GM20000 (cell line): Measurements from ENCODE around the gene TM4SF18.

Experiments
- DNase-seq: peaks from one replicate; pipeline ENCODE4 v3.0.0; 2012; ENCODE audit warnings: low spot score
- CTCF ChIP-seq: IDR thresholded peaks from 2 replicates; pipeline ENCODE4 v1.5.1; 2012; ENCODE audit warnings: mild to moderate bottlenecking, control low read depth; ENCODE audit errors: extremely low read depth, missing control alignments

TM4SF18 gene

GRCh38 chr3:149321136-149321535 lies 12.3 kb downstream of the TM4SF18 start:
- no peak for TF ChIP-seq CTCF
- DNase-seq = no peak

- DNase-seq = no peak
- TF ChIP-seq CTCF = no peak
Measured at GRCh38 chr3:149319750-149320149, 13.7 kb downstream of the TM4SF18 start.

GRCh38 chr3:149317072-149317471 lies 16.4 kb downstream of the TM4SF18 start:
- no peak for DNase-seq
- no peak for TF ChIP-seq CTCF

DNA sequence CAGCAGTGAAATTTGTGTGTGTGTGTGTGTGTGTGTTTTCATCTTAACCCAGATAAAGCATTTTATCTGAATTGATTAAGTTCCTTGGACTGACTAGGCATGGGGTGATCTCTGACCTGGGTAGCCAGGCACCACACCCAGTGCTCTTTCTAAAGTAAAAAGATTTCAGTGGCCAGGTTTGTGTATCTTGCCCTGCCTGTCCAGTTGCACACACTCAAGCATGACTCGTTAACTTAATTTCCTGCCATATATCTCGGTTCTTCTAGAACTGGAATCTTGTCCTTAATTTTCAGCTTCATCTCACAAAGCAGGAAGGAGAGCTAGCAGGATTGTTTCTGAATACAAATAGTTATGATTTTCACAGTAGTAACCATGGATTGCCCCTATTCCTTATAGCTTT lies 17.0 kb downstream of the TM4SF18 start:
- no peak for TF ChIP-seq CTCF
- no peak for DNase-seq

- DNase-seq = no peak
- TF ChIP-seq CTCF = no peak
Measured at GRCh38 chr3:149315694-149316093, 17.7 kb downstream of the TM4SF18 start.

GRCh38 chr3:149314807-149315578 lies 18.4 kb downstream of the TM4SF18 start:
- TF ChIP-seq CTCF = no peak
- no peak for DNase-seq

GRCh38 chr3:149313542-149313941 lies 19.9 kb downstream of the TM4SF18 start:
- no peak for DNase-seq
- no peak for TF ChIP-seq CTCF
